H4 (cell line): ENCODE data around the gene SLC16A14. TPM values are rescaled to one million over a fixed set of nuclear protein-coding genes. Genes with fewer than 3 reads are reported as not detected.

Experiments
- DNase-seq: peaks from one replicate; pipeline ENCODE4 v3.0.0-alpha.2; 2015; ENCODE audit warnings: low spot score
- total RNA-seq: library from RNA; depleted of rRNA; stranded (reverse); fragments of >200 nt; shearing (Covaris generic); gene quantifications from 2 replicates; pipeline ENCODE4 v1.2.3, GENCODE V29; 2014; rRNA removed

Gene SLC16A14
- total RNA-seq, 1 experiment from 2014 or later, result 2.5 TPM

DNA sequence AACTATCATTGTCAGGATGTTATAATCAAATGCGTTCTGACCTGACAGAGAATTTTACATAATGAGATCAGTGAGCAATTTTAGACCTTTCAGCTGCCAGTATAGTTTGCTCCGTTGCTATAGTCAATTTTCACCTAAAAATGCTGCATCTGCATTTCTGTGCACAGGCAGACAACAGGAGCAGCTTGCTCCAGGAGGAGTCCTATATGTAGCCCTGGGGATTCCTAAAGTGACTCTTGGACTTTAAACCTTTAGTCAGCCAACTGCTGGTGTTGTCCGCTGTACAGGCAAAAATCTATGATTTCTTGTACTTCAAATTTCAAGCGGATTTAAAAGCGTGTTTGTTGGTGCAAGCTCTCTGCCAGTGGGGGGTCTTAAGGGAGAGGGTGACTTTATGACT lies 25.7 kb downstream of the SLC16A14 start:
- no peak for DNase-seq

DNA sequence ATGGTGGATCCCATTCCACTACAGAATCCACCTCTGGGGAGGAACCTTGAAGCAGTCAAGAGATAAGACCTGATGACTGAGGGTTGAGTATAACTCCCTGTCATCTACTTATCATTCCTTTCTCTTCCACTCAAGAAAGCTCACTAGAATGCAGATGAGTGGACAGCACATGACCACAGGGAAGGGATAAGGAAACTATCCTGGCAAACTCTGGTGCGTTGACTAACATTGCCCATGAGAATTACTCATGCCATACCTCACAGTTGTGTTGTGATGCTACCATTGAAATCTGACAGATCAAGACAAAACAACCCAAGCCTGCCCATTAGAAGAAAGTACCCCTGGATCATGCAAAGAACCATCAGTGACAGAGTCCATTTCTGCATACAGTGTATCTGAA lies 26.5 kb downstream of the SLC16A14 start:
- no peak for DNase-seq

DNA sequence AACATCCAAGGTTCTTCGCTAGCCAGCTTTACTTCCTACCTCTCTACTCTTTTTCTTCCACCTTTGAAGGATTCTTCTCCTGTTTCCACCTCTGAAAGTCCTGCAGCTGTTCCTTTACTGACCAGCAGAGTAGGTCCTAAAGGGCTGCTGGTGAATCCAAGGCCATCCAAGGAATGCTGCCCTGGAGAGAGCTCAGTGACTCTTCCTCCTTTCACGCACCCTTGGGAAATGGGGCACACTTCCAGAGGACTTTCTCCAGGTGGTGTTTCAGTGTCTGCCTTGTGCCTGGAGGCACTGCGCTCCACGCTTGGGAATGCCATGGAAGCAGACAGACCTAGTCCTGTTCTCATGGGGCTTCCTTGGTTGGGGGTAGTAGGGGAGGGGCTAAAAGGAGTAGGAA lies 45.4 kb downstream of the SLC16A14 start:
- no peak for DNase-seq

DNA sequence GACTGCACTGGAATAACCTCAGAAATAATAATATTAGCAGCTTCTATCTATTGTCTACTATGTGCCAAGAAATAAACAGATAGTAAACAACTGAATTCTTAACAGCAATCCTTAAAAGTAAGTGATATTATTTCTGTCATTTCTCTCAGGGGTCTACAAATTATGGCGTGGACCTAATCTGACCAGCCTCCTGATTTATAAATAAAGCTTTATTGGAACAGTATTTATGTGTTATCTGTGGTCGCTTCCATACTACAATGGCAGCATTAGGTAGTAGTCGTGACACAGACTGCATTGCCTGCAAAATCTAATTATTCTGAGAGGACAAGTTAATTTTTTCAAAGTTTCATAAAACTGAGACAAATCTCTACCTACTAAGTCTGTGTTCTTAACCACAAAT lies 49.0 kb downstream of the SLC16A14 start:
- no peak for DNase-seq

DNA sequence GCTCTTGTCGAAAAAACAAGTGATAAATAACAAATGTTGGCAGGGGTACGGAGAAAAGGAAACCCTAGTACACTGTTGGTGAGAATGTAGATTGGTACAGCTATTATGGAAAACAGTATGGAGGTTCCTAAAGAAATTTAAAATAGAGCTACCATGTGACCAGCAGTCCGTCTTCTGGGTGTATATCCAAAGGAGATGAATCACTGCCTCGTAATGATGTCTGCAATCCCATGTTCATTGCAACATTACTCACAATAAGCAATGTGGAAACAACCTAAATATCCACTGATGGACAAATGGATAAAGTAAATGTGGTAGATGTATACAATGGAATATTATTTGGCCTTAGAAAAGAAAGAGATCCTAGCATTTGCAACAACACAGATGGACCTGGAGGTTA lies 50.6 kb downstream of the SLC16A14 start:
- DNase-seq, result peak; percentile 20

DNA sequence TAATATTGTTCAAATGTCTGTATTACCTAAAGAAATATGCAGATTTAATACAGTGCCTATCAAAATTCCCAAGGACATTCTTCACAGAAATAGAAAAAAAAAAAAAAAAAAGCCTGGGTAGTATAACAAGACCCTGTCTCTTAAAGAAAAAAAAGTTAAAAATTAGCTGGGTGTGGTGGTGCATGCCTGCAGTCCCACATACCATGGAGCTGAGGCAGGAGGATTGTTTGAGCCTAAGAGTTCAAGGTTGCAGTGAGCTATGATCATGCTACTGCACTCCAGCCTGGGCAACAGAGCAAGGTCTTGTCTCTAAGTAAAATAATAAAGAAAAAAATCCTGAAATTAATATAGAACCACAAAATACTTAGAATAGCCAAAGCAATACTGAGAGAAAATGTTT lies 51.9 kb downstream of the SLC16A14 start:
- no peak for DNase-seq

DNA sequence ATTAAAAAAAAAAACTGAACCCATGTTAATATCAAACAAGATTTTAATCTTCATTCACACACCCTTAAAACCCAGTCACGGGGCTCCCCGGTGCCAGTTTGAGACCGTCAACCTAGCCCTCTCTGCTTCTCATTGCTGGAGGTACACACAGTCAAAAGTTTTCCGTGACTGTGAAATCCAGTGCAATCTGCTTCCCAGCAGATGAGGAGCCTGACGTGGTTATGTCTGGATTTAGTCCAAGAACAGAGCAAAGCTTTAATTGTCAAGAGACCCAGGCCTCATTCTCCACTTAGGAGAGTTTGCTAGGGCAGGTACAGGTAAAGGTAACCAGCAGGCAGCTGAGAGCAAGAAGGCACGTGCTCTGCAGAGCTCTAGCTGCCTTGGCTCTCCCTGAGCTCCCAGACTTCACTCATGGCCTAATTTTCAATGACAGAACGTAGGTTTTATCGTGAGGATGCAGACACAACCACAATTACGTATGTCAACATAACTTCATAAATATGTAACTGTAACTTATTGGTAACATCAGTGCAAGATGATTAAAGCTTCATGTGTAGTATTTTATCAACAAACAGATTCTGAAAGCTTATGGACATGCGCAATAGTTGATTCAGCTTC lies 56.3 kb downstream of the SLC16A14 start:
- no peak for DNase-seq

DNA sequence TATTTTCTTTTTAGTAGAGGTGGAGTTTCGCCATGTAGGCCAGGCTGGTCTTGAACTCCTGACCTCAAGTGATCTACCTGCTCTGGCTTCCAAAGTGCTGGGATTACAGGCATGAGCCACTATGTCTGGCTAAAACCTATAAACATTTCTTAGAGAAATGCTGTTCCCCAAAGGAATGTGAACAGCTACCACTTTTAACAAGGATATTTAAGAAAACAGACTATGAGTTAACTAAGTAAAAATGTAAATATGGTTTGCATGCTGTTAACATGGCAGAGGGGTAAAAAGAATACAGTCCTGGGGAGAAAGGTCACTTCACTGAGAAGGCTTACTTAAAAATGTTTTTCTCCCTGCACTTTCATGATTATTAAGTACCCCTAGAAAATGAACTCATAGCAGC lies 57.1 kb downstream of the SLC16A14 start:
- peak; percentile 29 for DNase-seq

DNA sequence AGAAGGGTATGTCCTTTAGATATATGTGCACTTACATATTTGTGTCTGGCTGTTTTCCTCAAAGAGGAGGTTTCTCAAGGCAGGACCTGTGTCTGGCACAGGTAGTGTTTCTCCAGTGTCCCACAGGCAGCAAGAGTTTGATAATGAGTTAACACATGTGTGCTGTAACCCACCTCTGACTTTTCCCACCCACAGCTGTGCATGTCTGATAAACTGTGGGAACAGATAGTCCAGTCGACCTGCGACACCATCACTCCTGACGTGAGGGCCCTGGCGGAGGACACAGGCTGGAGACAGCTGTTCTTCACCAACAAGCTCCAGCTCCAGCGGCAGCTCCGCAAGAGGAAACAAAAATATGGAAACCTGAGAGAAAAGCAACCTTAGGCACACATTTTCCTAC lies 58.2 kb downstream of the SLC16A14 start:
- DNase-seq, result no peak

DNA sequence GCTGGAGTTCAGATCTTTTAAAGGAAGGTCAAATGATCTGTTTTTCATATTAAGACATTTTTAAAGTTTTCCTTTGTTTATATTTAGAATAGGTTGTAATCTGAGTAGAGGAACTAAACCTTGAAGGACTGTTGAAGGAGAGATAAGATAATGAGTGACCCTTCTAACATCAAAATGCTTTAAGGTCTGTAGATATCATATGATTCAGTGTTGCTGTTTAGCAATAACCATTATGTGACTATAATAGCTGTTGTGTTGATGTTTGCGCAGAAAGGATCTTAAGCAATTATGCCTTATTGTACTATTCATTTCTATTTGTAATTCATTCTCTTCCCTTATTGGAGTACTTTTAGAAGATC lies 60.0 kb downstream of the SLC16A14 start:
- no peak for DNase-seq

DNA sequence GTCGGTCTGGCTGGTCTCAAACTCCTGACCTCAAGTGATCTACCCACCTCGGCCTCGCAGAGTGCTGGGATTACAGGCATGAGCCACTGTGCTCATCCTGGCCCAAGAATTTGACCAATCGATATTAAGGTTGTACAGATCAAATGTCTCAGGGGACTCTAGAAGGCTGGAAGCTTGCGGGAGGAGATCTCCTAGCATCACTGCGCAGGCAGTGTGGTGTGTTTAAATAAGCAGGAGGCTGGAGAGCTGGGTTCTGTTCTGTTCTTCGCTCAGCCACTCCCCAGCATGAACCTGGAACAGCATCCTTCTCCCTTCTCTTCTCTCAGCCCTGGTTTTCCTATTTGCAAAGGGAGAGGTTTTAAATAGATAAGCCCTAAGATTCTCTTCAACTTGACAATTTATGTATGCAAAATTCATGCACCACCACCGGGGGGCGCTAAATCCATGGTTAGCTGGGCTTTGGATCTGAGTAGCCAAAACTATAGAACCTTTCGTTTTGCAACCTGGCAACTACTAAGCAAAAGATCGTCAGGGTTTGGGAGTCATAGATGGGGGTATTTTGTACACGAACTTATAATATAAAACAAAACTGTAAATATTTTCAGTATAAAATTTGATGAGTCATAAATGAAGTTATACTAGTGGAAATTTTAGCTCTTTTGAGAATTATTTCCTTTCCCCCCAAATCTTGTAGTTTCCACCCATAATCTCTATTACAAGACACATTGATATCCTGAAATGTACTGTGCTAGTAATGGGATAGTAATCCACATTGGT lies 60.6 kb downstream of the SLC16A14 start:
- peak; percentile 58 for DNase-seq

DNA sequence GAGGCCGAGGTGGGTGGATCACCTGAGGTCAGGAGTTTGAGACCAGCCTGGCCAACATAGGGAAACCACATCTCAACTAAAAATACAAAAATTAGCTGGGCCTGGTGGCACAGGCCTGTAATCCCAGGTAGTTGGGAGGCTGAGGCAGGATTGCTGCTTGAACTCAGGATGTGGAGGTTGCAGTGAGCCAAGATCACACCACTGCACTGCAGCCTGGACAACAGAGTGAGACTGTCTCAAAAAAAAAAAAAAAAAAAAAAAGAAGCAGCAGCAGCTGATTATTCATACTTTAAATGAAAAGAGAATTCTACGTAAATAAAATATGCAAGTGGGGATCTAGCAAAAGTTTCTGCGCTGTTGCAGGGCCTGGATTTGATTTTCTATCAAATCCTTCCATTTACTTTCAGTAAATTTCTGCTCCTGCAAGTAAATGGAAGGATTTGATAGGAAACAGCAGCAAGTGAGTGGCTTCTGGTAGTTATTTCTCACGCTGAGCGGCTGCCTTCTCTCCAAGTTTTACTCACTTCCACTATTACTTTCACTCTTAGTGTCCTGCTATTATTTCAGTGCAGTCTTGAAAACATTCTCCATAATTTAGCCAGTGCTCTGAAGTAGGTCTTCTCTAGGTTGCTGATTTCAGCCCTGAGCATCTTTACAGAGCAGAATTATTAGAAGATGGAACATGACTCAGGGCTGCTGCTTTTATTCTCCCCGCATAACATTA lies 68.4 kb downstream of the SLC16A14 start:
- no peak for DNase-seq

DNA sequence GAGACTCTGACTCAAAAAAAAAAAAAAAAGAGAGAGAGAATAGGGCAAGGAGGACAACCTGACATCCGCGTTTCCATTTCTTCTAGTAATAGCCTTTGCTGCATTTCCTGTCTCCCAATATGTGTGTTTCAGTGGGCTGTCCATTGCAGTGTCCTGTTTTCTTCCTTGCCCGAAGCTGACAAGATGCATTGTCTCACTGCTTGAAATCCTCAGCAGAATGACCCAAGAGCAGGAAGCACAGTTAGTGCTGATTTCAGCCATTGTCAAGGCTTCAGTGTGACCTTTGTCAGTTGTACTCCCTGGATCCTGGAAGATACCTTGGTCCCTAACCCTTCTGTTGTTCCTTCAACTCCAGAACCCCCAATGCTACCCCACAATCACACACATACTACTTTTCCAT lies 71.2 kb downstream of the SLC16A14 start:
- no peak for DNase-seq

DNA sequence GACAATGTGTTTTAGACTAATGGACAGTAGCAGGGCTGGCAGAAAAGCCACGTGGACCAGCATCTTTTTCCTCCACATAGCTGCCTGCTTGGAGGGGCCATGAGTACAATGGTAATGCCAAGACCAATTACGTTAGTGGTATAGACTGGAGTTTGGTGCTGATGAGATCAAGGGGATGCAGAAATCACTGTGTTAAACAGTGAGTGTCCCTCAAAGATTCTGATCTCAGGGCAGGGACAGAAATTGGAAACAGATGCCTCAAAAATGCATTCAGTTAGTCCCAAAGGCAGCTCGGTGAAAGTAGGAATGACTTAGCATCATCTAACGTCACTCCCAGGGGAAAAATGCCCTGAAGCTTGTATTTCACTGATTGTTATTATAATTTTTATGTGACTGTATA lies 72.4 kb downstream of the SLC16A14 start:
- DNase-seq, result no peak

DNA sequence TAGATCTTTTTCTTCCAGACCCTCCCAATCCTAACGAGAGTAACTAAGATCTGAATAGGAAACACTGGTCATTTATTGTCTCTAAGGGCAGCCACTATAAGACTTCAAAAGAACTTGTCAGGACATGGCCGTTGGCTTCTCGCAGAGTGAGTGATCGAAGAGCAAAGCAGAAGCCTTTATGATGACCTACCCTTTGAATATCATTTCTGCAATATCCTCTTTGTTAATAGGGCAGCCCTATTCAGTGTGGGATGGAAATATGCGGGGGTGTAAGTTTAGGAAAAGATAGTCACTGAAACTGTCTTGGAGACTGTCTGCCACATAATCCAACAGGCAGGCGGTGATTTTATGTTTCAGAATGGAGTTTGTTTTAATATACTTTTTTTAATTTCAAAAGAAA lies 75.5 kb downstream of the SLC16A14 start:
- DNase-seq, result no peak

Other genes starting within 250 kb of the SLC16A14 start
- 61.8 and 69.2 TPM in 2 replicates for gene TRIP12, start 146.9 kb downstream of the SLC16A14 start, total RNA-seq
- gene FBXO36, start 146.4 kb downstream of the SLC16A14 start, total RNA-seq, result 4.8 and 5.3 TPM in 2 replicates
- gene SP110, start 151.1 kb upstream of the SLC16A14 start, total RNA-seq, result 23.7 and 26.3 TPM in 2 replicates
- 0.25 TPM in 1 of 2 replicates, not detected in the other for gene SP140, start 156.8 kb upstream of the SLC16A14 start, total RNA-seq